CD4-positive, alpha-beta T cell (primary cell): ENCODE measurements around the gene TNK1. TPM values are rescaled to one million over a fixed set of nuclear protein-coding genes. Genes with fewer than 3 reads are reported as not detected.

Experiments used
- ATAC-seq: fragments of 200-7000 bp; cut with Tn5 transposase; one replicate; pipeline ENCODE4 v1.10.0; 2022; ENCODE audit warnings: mild to moderate bottlenecking; ENCODE audit not compliant: poor library complexity
- CTCF ChIA-PET: fragments of 350-600 bp; sonication (Branson Sonifier 250); formaldehyde crosslinking; loops from one replicate; lab custom pipeline; 2021; ENCODE audit warnings: antibody characterized with exemption, inconsistent platforms; lab: Charles Lee
- POLR2A ChIA-PET: fragments of 350-600 bp; sonication (Branson Sonifier 250); formaldehyde crosslinking; loops from one replicate; lab custom pipeline; 2021; ENCODE audit warnings: antibody characterized with exemption, inconsistent platforms; lab: Charles Lee
- DNase-seq, 14 experiments: peaks; one replicate each; pipeline ENCODE4 v3.0.0-alpha.2; 2013 to 2020; ENCODE audit warnings: mixed read lengths in 2 of 14
- H3K27ac ChIP-seq, 2 donors: one replicate each; pipeline versions ENCODE4 v1.5.1 to v1.7.0; 2013; ENCODE audit warnings: low read length in 2 of 2, low read depth in 1 of 2, mild to moderate bottlenecking in 1 of 2
- H3K27me3 ChIP-seq, 2 experiments: 1 replicate in 1 of 2; 2 replicates in 1 of 2; pipeline versions ENCODE4 v1.6.1 to v1.7.0; 2013; ENCODE audit warnings: low read length in 2 of 2, control low read depth in 1 of 2, mild to moderate bottlenecking in 1 of 2, moderate library complexity in 1 of 2; ENCODE audit not compliant: insufficient read depth in 2 of 2, control insufficient read depth in 1 of 2
- H3K36me3 ChIP-seq: one replicate; pipeline ENCODE4 v1.6.1; 2013; ENCODE audit warnings: low read length, control low read depth; ENCODE audit not compliant: insufficient read depth
- H3K4me1 ChIP-seq: one replicate; pipeline ENCODE4 v1.6.1; 2013; ENCODE audit warnings: low read length, control low read depth; ENCODE audit not compliant: insufficient read depth
- H3K4me3 ChIP-seq: one replicate; pipeline ENCODE4 v1.5.1; 2013; ENCODE audit warnings: mild to moderate bottlenecking, low read length, moderate library complexity
- H3K9me3 ChIP-seq, 2 experiments: 1 replicate in 1 of 2; 2 replicates in 1 of 2; pipeline versions ENCODE4 v1.6.1 to v1.7.0; 2013; ENCODE audit warnings: low read length in 2 of 2, mild to moderate bottlenecking in 2 of 2, control low read depth in 1 of 2, moderate library complexity in 1 of 2; ENCODE audit not compliant: control insufficient read depth in 1 of 2, insufficient read depth in 1 of 2
- H3K27ac Mint-ChIP-seq: one replicate; pipeline ENCODE4 v1.8.0; 2020; ENCODE audit warnings: mixed read lengths
- H3K27me3 Mint-ChIP-seq: one replicate; pipeline ENCODE4 v1.8.0; 2021; ENCODE audit warnings: mixed read lengths
- H3K36me3 Mint-ChIP-seq: one replicate; pipeline ENCODE4 v1.8.0; 2021; ENCODE audit warnings: low read depth, mixed read lengths
- H3K4me1 Mint-ChIP-seq: one replicate; pipeline ENCODE4 v1.8.0; 2021; ENCODE audit warnings: low read depth, mixed read lengths
- H3K4me3 Mint-ChIP-seq: one replicate; pipeline ENCODE4 v1.8.0; 2020; ENCODE audit warnings: mild to moderate bottlenecking, mixed read lengths
- H3K9me3 Mint-ChIP-seq: one replicate; pipeline ENCODE4 v1.8.0; 2020; ENCODE audit warnings: mixed read lengths
- intact Hi-C, 2 experiments: fragments of 100-400 bp; cut with DNase I in 1 of 2; cut with micrococcal nuclease in 1 of 2; formaldehyde crosslinking; loops; one replicate each; pipeline versions ENCODE4 v1.15.1 to v1.9.0; 2023 to 2025; cut with DNase I, micrococcal nuclease
- total RNA-seq, 174 experiments: library from RNA in 2 of 174; stranded (reverse) in 2 of 174; gene quantifications; one replicate each; pipeline ENCODE4 v1.2.3 and lab custom pipeline; 2021 to 2026
- TF ChIP-seq, protein P1 (sequence below): fragments of 200-600 bp; IDR thresholded peaks from one replicate; pipeline ENCODE4 v1.8.0; 2022; ENCODE audit warnings: antibody characterized with exemption, mild to moderate bottlenecking

TNK1 gene
- total RNA-seq, 2 experiments from 2014 or later, result 11.0 to 12.4 TPM

DNA sequence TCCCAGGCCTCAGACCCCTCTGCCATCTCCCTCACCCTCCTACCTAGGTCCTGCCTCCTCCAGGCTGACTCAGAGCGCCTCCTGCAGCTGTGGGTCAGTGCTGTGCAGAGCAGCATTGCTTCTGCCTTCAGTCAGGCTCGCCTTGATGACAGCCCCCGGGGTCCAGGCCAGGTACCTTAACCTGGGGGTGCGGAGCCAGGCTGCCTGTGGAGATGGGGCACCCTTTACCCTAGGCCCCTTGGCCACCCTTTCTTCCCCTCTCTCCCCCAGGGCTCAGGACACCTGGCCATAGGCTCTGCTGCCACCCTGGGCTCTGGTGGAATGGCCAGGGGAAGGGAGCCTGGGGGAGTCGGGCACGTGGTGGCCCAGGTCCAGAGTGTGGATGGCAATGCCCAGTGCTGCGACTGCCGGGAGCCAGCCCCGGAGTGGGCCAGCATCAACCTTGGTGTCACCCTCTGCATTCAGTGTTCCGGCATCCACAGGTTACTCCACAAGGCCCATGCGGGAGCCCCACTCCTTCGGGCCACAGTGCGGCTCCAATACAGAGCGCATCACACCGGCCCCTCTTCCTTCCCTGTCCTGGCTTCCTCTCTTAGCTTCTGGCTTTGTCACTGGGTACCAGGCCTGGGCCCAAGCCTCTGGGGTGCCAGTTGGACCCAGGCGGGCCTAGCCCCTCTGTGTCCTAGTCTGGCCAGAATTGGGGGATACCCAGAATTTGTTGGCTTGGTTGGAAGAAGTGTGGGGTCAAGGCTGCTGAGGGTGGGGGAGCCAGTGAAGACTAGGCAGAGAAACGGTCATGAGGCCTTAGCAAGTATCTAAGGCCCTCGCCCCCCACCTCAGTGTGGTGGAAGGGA is 33.9 kb upstream of the TNK1 start:
- intact Hi-C loops, result loop anchor here (1.0 to 2.0 kb wide), 2 partner anchors 22 to 67 kb away; no protein-coding TSS in a partner anchor
- peaks cover 81% of the 10 kb centered on the region for H3K36me3 Mint-ChIP-seq
- Histone ChIP-seq H3K27me3 (no peaks in the 10 kb centered on the region), H3K4me3 (no peak overlapping the region), H3K36me3 (peaks cover 84% of the 10 kb centered on the region), H3K9me3 (no peaks in the 10 kb centered on the region), H3K27ac (no peak overlapping the region), H3K4me1 (peaks cover 45% of the 10 kb centered on the region)
- ATAC-seq (no peak), DNase-seq (no peak)
- no peaks in the 10 kb centered on the region for H3K9me3 Mint-ChIP-seq
- H3K4me3 Mint-ChIP-seq, result no peak overlapping the region
- ChIA-PET POLR2A (interaction anchor here (1.1 to 5.6 kb wide), 3 partner anchors 10 to 18 kb away, joined by 3 to 96 read pairs (median 21); partner anchors contain the start of genes ACAP1 and NEURL4), CTCF (no interaction called here)
- TF ChIP-seq, protein P1, sequence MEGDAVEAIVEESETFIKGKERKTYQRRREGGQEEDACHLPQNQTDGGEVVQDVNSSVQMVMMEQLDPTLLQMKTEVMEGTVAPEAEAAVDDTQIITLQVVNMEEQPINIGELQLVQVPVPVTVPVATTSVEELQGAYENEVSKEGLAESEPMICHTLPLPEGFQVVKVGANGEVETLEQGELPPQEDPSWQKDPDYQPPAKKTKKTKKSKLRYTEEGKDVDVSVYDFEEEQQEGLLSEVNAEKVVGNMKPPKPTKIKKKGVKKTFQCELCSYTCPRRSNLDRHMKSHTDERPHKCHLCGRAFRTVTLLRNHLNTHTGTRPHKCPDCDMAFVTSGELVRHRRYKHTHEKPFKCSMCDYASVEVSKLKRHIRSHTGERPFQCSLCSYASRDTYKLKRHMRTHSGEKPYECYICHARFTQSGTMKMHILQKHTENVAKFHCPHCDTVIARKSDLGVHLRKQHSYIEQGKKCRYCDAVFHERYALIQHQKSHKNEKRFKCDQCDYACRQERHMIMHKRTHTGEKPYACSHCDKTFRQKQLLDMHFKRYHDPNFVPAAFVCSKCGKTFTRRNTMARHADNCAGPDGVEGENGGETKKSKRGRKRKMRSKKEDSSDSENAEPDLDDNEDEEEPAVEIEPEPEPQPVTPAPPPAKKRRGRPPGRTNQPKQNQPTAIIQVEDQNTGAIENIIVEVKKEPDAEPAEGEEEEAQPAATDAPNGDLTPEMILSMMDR, result no peak
- H3K27ac Mint-ChIP-seq, result peak overlapping the region; percentile 36
- H3K27me3 Mint-ChIP-seq, result no peaks in the 10 kb centered on the region
- H3K4me1 Mint-ChIP-seq, result peaks cover 29% of the 10 kb centered on the region

DNA sequence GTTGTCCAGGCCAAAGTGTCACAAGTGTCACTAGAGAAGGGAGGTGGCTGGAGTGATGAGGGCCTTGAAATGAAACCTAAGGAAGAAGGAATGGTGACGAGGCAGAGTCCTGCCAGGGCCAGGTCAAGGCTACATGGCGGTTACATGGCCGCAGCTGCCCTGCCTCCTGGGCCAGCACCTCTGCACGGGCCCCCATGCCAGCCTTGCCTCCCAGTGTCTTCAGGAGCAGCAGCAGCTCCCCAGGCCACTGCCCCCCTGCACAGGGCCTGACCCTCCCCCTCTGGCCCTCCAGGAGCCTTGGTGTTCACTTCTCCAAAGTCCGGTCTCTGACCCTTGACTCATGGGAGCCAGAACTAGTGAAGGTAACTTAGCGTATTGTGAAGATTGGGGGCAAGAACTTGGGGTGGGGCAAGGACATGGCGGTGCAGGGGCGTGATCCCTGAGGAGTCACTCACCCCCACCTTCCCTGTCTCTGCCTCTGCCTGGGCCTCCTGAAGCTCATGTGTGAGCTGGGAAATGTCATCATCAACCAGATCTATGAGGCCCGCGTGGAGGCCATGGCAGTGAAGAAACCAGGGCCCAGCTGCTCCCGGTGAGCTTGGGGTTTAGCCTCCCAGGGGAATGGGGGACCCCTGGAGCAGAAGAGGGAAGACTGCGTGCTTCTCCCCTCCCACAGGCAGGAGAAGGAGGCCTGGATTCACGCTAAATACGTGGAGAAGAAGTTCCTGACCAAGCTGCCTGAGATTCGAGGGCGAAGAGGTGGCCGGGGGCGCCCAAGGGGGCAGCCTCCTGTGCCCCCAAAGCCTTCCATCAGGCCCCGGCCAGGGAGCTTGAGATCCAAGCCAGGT is 33.0 kb upstream of the TNK1 start:
- Histone ChIP-seq H3K4me1 (peaks cover 49% of the 10 kb centered on the region), H3K27me3 (no peaks in the 10 kb centered on the region), H3K36me3 (peaks cover 75% of the 10 kb centered on the region), H3K9me3 (no peaks in the 10 kb centered on the region), H3K4me3 (no peak overlapping the region), H3K27ac (no peak overlapping the region)
- DNase-seq, result no peak
- Mint-ChIP-seq H3K27ac (peak overlapping the region; percentile 49), H3K36me3 (peaks cover 77% of the 10 kb centered on the region), H3K9me3 (no peaks in the 10 kb centered on the region), H3K4me3 (no peak overlapping the region), H3K4me1 (peaks cover 35% of the 10 kb centered on the region), H3K27me3 (no peaks in the 10 kb centered on the region)
- no peak for ATAC-seq
- CTCF ChIA-PET, result interaction anchor here (1.0 kb wide), 1 partner anchor 8 kb away, joined by 3 read pairs; no protein-coding TSS in a partner anchor
- intact Hi-C loops, result loop anchor here in 1 of 2 experiments (2.0 kb wide), 1 partner anchor 23 kb away; no protein-coding TSS in a partner anchor
- TF ChIP-seq, protein P1, result no peak
- POLR2A ChIA-PET, result interaction anchor here (1.1 to 5.6 kb wide), 4 partner anchors 11 to 34 kb away, joined by 3 to 96 read pairs (median 6); partner anchors contain the start of genes ACAP1, GPS2 and NEURL4
